Measurements from ENCODE around the gene FAT1.
"Not testable (repeated sequence)": the region's sequence is repeated elsewhere in the genome, so short reads cannot be mapped to it uniquely, and the experiment has no call there.

The FAT1 gene

GRCh38 chr4:186723292-186724057 lies at the start of gene FAT1:
TSS of gene FAT1 (minus strand) at chr4:186723856. CDS start at chr4:186709827, 14,029 bp downstream.
- no peak for DNase-seq (ENCODE audit: low spot score)

GRCh38 chr4:186772936-186773487 lies 49.4 kb upstream of the FAT1 start:
- no peak for DNase-seq (ENCODE audit: low spot score)

GRCh38 chr4:186771624-186772023 lies 48.0 kb upstream of the FAT1 start:
- DNase-seq (ENCODE audit: low spot score), result no peak

GRCh38 chr4:186770481-186771175 lies 47.0 kb upstream of the FAT1 start:
- DNase-seq (ENCODE audit: low spot score), result no peak

GRCh38 chr4:186767794-186768193 lies 44.1 kb upstream of the FAT1 start:
- no peak for DNase-seq (ENCODE audit: low spot score)

- no peak for DNase-seq (ENCODE audit: low spot score)
Observed at GRCh38 chr4:186765673-186766546, 42.3 kb upstream of the FAT1 start.

- DNase-seq (ENCODE audit: low spot score), result no peak
Observed at GRCh38 chr4:186765138-186765537, 41.5 kb upstream of the FAT1 start.

- DNase-seq (ENCODE audit: low spot score), result no peak
Observed at GRCh38 chr4:186764457-186764856, 40.8 kb upstream of the FAT1 start.

- no peak for DNase-seq (ENCODE audit: low spot score)
Observed at GRCh38 chr4:186762865-186763264, 39.2 kb upstream of the FAT1 start.

- DNase-seq (ENCODE audit: low spot score), result no peak
Observed at GRCh38 chr4:186762361-186762760, 38.7 kb upstream of the FAT1 start.

GRCh38 chr4:186761956-186762355 lies 38.3 kb upstream of the FAT1 start:
- DNase-seq (ENCODE audit: low spot score), result not testable (repeated sequence)

GRCh38 chr4:186761393-186761792 lies 37.7 kb upstream of the FAT1 start:
- no peak for DNase-seq (ENCODE audit: low spot score)

- no peak for DNase-seq (ENCODE audit: low spot score)
Observed at GRCh38 chr4:186760576-186760975, 36.9 kb upstream of the FAT1 start.

GRCh38 chr4:186759990-186760389 lies 36.3 kb upstream of the FAT1 start:
- DNase-seq (ENCODE audit: low spot score), result no peak

GRCh38 chr4:186758929-186759682 lies 35.5 kb upstream of the FAT1 start:
- DNase-seq (ENCODE audit: low spot score), result no peak

GRCh38 chr4:186757696-186758355 lies 34.2 kb upstream of the FAT1 start:
- DNase-seq (ENCODE audit: low spot score), result no peak

GRCh38 chr4:186756550-186756949 lies 32.9 kb upstream of the FAT1 start:
- DNase-seq (ENCODE audit: low spot score), result not testable (repeated sequence)

GRCh38 chr4:186755550-186756519 lies 32.2 kb upstream of the FAT1 start:
- DNase-seq (ENCODE audit: low spot score), result no peak

GRCh38 chr4:186754976-186755375 lies 31.3 kb upstream of the FAT1 start:
- no peak for DNase-seq (ENCODE audit: low spot score)

GRCh38 chr4:186752325-186752724 lies 28.7 kb upstream of the FAT1 start:
- no peak for DNase-seq (ENCODE audit: low spot score)
